ENCODE results near the gene MRTFB.

DNA sequence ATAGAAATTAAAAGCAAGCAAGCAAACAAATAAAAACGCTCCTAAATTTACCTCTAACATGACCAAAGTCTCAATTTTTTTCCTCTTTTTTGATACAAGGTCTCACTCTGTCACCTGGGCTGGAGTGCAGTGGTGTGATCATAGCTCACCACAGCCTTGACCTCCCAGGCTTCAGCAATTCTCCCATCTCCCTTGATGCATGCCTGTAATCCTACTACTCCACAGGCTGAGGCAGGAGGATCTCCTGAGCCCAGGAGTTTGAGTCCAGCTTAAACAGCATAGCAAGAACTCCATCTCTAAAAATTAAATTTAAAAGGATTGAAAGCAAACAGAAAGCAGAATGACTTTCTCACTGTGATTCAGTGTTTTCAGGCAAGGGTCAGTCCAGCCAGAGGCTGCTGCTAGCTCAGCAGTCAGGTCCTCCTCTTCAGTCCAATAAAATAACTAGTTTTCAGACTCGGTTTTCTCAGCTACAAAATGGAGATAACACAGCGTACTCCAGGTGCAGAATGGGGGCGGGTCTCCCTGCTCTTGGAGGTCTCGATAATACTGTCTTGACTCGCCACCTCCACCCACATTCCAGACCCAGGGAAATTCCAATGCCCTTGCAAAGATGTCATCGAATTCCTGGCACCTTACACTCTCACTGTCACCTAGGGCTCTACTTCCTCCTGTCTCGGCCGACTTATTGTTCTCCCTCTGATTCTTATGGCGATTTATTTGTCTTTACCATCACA is 20.7 kb upstream of the MRTFB start:
- TF ChIP-seq, protein P1, sequence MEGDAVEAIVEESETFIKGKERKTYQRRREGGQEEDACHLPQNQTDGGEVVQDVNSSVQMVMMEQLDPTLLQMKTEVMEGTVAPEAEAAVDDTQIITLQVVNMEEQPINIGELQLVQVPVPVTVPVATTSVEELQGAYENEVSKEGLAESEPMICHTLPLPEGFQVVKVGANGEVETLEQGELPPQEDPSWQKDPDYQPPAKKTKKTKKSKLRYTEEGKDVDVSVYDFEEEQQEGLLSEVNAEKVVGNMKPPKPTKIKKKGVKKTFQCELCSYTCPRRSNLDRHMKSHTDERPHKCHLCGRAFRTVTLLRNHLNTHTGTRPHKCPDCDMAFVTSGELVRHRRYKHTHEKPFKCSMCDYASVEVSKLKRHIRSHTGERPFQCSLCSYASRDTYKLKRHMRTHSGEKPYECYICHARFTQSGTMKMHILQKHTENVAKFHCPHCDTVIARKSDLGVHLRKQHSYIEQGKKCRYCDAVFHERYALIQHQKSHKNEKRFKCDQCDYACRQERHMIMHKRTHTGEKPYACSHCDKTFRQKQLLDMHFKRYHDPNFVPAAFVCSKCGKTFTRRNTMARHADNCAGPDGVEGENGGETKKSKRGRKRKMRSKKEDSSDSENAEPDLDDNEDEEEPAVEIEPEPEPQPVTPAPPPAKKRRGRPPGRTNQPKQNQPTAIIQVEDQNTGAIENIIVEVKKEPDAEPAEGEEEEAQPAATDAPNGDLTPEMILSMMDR (IDR thresholded peaks at IDR 0.05), result no peak
- TF ChIP-seq POLR2AphosphoS5 (IDR thresholded peaks at IDR 0.05; ENCODE audit: low read depth, low read length) (no peak), SIN3A (IDR thresholded peaks at IDR 0.05; ENCODE audit: borderline replicate concordance, insufficient read depth, low read depth, low read length) (no peak), TCF7L2 (IDR thresholded peaks at IDR 0.05; ENCODE audit: low read depth, low read length) (no peak)
- TF ChIP-seq, protein P2, sequence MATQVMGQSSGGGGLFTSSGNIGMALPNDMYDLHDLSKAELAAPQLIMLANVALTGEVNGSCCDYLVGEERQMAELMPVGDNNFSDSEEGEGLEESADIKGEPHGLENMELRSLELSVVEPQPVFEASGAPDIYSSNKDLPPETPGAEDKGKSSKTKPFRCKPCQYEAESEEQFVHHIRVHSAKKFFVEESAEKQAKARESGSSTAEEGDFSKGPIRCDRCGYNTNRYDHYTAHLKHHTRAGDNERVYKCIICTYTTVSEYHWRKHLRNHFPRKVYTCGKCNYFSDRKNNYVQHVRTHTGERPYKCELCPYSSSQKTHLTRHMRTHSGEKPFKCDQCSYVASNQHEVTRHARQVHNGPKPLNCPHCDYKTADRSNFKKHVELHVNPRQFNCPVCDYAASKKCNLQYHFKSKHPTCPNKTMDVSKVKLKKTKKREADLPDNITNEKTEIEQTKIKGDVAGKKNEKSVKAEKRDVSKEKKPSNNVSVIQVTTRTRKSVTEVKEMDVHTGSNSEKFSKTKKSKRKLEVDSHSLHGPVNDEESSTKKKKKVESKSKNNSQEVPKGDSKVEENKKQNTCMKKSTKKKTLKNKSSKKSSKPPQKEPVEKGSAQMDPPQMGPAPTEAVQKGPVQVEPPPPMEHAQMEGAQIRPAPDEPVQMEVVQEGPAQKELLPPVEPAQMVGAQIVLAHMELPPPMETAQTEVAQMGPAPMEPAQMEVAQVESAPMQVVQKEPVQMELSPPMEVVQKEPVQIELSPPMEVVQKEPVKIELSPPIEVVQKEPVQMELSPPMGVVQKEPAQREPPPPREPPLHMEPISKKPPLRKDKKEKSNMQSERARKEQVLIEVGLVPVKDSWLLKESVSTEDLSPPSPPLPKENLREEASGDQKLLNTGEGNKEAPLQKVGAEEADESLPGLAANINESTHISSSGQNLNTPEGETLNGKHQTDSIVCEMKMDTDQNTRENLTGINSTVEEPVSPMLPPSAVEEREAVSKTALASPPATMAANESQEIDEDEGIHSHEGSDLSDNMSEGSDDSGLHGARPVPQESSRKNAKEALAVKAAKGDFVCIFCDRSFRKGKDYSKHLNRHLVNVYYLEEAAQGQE (IDR thresholded peaks at IDR 0.05; ENCODE audit: insufficient read depth in 1 of 2, low read depth in 2 of 2, low read length in 1 of 2), result no peak
